Measurements from ENCODE around the gene ERBB4. TPM values are rescaled to one million over a fixed set of nuclear protein-coding genes. Genes with fewer than 3 reads are reported as not detected.

ERBB4 gene
- polyA plus RNA-seq, 1 of the 3 experiments (the other 2 are of a cell fraction), result 0.05 TPM

DNA sequence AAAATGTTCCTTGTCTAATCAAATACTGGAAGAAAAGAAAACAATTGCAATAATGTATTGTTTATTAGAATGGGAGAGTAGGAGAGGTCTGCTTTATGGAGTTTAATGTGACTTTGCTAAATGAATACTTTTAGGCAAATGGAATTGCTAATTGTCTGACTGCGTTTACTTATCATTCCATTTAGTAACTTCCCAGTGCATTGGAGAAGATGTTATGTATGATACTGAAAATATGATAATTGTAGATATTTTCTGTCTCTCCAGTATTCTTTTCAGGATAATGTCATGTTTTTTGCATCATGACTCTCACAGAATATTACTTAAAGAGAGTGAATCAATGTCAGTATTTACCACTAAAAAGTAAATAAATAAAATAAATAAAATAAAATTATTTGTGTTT is 8.1 kb upstream of the ERBB4 start:
- Histone ChIP-seq H3K4me3 (ENCODE audit: low read depth in 2 of 2, low read length in 1 of 2) (no peak overlapping the region), H3F3A (replicated peaks; ENCODE audit: insufficient read depth) (no peaks in the 10 kb centered on the region), H4K20me1 (ENCODE audit: insufficient read depth) (no peaks in the 10 kb centered on the region), H3K4me1 (ENCODE audit: control insufficient read depth in 1 of 2, insufficient read depth in 2 of 2, low read depth in 1 of 2, low read length in 1 of 2) (peaks cover 0 to 8% of the 10 kb centered on the region in 2 experiments; a peak in 2 of 4 replicates), H3K4me2 (no peak overlapping the region), H3K27me3 (ENCODE audit: insufficient read depth) (no peaks in the 10 kb centered on the region), H3K79me2 (ENCODE audit: insufficient read depth) (no peaks in the 10 kb centered on the region), H3K9ac (no peak overlapping the region), H3K27ac (ENCODE audit: low read depth in 2 of 2, low read length in 1 of 2) (no peak overlapping the region), H3K9me2 (no peaks in the 10 kb centered on the region), H2AFZ (ENCODE audit: low read depth) (no peak overlapping the region), H3K9me3 (no peaks in the 10 kb centered on the region), H3K36me3 (replicated peaks in 1 of 2; ENCODE audit: control insufficient read depth in 1 of 2, insufficient read depth in 2 of 2, low read length in 1 of 2) (no peaks in the 10 kb centered on the region)
- ChIA-PET POLR2A (no interaction called here), CTCF (no interaction called here)
- TF ChIP-seq RAD21 (IDR thresholded peaks at IDR 0.05; ENCODE audit: low read length) (no peak), YY1 (IDR thresholded peaks at IDR 0.05; ENCODE audit: low read depth) (no peak), RFX5 (IDR thresholded peaks at IDR 0.05; ENCODE audit: low read length) (no peak), GATA2 (CRISPR knock-in tag; IDR thresholded peaks at IDR 0.05) (no peak), FOXJ3 (CRISPR knock-in tag; IDR thresholded peaks at IDR 0.05) (no peak), TCF12 (IDR thresholded peaks at IDR 0.05) (no peak), SIN3A (IDR thresholded peaks at IDR 0.05; ENCODE audit: borderline replicate concordance, low read depth, low read length) (no peak), TEAD4 (IDR thresholded peaks at IDR 0.05; ENCODE audit: borderline replicate concordance, insufficient read depth) (no peak), POLR2AphosphoS5 (IDR thresholded peaks at IDR 0.05; ENCODE audit: low read depth, low read length) (no peak)
- TF ChIP-seq, protein P1, sequence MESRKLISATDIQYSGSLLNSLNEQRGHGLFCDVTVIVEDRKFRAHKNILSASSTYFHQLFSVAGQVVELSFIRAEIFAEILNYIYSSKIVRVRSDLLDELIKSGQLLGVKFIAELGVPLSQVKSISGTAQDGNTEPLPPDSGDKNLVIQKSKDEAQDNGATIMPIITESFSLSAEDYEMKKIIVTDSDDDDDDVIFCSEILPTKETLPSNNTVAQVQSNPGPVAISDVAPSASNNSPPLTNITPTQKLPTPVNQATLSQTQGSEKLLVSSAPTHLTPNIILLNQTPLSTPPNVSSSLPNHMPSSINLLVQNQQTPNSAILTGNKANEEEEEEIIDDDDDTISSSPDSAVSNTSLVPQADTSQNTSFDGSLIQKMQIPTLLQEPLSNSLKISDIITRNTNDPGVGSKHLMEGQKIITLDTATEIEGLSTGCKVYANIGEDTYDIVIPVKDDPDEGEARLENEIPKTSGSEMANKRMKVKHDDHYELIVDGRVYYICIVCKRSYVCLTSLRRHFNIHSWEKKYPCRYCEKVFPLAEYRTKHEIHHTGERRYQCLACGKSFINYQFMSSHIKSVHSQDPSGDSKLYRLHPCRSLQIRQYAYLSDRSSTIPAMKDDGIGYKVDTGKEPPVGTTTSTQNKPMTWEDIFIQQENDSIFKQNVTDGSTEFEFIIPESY (IDR thresholded peaks at IDR 0.05; ENCODE audit: borderline replicate concordance, low read depth), result no peak
- TF ChIP-seq, protein P2, sequence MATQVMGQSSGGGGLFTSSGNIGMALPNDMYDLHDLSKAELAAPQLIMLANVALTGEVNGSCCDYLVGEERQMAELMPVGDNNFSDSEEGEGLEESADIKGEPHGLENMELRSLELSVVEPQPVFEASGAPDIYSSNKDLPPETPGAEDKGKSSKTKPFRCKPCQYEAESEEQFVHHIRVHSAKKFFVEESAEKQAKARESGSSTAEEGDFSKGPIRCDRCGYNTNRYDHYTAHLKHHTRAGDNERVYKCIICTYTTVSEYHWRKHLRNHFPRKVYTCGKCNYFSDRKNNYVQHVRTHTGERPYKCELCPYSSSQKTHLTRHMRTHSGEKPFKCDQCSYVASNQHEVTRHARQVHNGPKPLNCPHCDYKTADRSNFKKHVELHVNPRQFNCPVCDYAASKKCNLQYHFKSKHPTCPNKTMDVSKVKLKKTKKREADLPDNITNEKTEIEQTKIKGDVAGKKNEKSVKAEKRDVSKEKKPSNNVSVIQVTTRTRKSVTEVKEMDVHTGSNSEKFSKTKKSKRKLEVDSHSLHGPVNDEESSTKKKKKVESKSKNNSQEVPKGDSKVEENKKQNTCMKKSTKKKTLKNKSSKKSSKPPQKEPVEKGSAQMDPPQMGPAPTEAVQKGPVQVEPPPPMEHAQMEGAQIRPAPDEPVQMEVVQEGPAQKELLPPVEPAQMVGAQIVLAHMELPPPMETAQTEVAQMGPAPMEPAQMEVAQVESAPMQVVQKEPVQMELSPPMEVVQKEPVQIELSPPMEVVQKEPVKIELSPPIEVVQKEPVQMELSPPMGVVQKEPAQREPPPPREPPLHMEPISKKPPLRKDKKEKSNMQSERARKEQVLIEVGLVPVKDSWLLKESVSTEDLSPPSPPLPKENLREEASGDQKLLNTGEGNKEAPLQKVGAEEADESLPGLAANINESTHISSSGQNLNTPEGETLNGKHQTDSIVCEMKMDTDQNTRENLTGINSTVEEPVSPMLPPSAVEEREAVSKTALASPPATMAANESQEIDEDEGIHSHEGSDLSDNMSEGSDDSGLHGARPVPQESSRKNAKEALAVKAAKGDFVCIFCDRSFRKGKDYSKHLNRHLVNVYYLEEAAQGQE (IDR thresholded peaks at IDR 0.05; ENCODE audit: low read depth, low read length), result no peak
- DNase-seq, result no peak
- 68% methylated on average over 1 of the region's 1 CpG for WGBS (ENCODE audit: low lambda C conversion rate)

DNA sequence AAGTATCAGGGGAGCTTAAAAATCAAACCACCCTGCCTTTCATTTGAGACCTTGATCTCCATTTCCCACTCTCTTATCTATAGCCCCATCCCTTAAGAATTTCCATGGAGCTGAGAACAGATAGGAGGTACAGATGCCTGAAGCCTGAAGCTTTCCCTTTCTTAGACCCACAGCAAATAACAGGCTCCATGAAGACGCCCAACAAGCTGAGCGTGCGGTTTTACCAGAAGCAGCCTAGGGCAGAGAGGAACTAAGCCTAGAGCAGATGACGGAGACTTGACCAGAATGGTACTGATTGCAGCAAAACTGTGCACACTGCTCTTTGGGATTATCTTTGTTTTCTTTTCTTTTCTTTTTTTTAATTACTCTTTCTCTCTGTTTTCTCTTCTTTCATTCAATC is 1.7 kb upstream of the ERBB4 start:
- H3K4me1 ChIP-seq (ENCODE audit: control insufficient read depth in 1 of 2, insufficient read depth in 2 of 2, low read depth in 1 of 2, low read length in 1 of 2), result peaks cover 0 to 11% of the 10 kb centered on the region in 2 experiments; a peak in 1 of 4 replicates
- H3K9ac ChIP-seq, result no peak overlapping the region
- H3K4me2 ChIP-seq, result no peak overlapping the region
- H3K9me3 ChIP-seq, result no peaks in the 10 kb centered on the region
- H2AFZ ChIP-seq (ENCODE audit: low read depth), result no peak overlapping the region
- no peaks in the 10 kb centered on the region for H3K9me2 ChIP-seq
- peaks cover 33% of the 10 kb centered on the region for H3K27me3 ChIP-seq (ENCODE audit: insufficient read depth)
- H4K20me1 ChIP-seq (ENCODE audit: insufficient read depth), result no peaks in the 10 kb centered on the region
- POLR2A ChIA-PET, result no interaction called here
- H3K4me3 ChIP-seq (ENCODE audit: low read depth in 2 of 2, low read length in 1 of 2), result no peak overlapping the region
- no peaks in the 10 kb centered on the region for H3K79me2 ChIP-seq (ENCODE audit: insufficient read depth)
- DNase-seq, result no peak
- WGBS (ENCODE audit: low lambda C conversion rate), result 87% methylated on average over 4 of the region's 4 CpGs
- no peaks in the 10 kb centered on the region for H3K36me3 ChIP-seq (replicated peaks in 1 of 2; ENCODE audit: control insufficient read depth in 1 of 2, insufficient read depth in 2 of 2, low read length in 1 of 2)
- CTCF ChIA-PET, result interaction anchor here (0.6 to 1.7 kb wide), 4 partner anchors 10 to 795 kb away, joined by 3 to 8 read pairs (median 3); no protein-coding TSS in a partner anchor
- peaks cover 9% of the 10 kb centered on the region for H3F3A ChIP-seq (replicated peaks; ENCODE audit: insufficient read depth)
- no peak overlapping the region for H3K27ac ChIP-seq (ENCODE audit: low read depth in 2 of 2, low read length in 1 of 2)
- TF ChIP-seq, protein P3, sequence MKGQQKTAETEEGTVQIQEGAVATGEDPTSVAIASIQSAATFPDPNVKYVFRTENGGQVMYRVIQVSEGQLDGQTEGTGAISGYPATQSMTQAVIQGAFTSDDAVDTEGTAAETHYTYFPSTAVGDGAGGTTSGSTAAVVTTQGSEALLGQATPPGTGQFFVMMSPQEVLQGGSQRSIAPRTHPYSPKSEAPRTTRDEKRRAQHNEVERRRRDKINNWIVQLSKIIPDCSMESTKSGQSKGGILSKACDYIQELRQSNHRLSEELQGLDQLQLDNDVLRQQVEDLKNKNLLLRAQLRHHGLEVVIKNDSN (IDR thresholded peaks at IDR 0.05; ENCODE audit: borderline replicate concordance, low read depth), result no peak
- TF ChIP-seq NFIC (IDR thresholded peaks at IDR 0.05; ENCODE audit: borderline replicate concordance), result no peak
- TF ChIP-seq SMC3 (IDR thresholded peaks at IDR 0.05; ENCODE audit: low read depth, low read length), result no peak
- TF ChIP-seq GATA2 (CRISPR knock-in tag; IDR thresholded peaks at IDR 0.05), result no peak
- TF ChIP-seq, protein P4, sequence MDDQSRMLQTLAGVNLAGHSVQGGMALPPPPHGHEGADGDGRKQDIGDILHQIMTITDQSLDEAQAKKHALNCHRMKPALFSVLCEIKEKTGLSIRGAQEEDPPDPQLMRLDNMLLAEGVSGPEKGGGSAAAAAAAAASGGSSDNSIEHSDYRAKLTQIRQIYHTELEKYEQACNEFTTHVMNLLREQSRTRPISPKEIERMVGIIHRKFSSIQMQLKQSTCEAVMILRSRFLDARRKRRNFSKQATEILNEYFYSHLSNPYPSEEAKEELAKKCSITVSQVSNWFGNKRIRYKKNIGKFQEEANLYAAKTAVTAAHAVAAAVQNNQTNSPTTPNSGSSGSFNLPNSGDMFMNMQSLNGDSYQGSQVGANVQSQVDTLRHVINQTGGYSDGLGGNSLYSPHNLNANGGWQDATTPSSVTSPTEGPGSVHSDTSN (IDR thresholded peaks at IDR 0.05), result no peak
- TF ChIP-seq SIN3A (IDR thresholded peaks at IDR 0.05; ENCODE audit: borderline replicate concordance, low read depth, low read length), result no peak
- TF ChIP-seq EZH2phosphoT487 (IDR thresholded peaks at IDR 0.05; ENCODE audit: borderline replicate concordance, low read depth), result no peak
- TF ChIP-seq CHD2 (IDR thresholded peaks at IDR 0.05; ENCODE audit: low read length, partially characterized antibody), result no peak
- no peak for TF ChIP-seq RFX5 (IDR thresholded peaks at IDR 0.05; ENCODE audit: low read length)
- TF ChIP-seq, protein P5, sequence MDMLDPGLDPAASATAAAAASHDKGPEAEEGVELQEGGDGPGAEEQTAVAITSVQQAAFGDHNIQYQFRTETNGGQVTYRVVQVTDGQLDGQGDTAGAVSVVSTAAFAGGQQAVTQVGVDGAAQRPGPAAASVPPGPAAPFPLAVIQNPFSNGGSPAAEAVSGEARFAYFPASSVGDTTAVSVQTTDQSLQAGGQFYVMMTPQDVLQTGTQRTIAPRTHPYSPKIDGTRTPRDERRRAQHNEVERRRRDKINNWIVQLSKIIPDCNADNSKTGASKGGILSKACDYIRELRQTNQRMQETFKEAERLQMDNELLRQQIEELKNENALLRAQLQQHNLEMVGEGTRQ (IDR thresholded peaks at IDR 0.05; ENCODE audit: borderline replicate concordance, low read depth, low read length), result no peak
- no peak for TF ChIP-seq TEAD4 (IDR thresholded peaks at IDR 0.05; ENCODE audit: borderline replicate concordance, insufficient read depth)
- TF ChIP-seq NRF1 (IDR thresholded peaks at IDR 0.05; ENCODE audit: low read depth, low read length), result no peak
- no peak for TF ChIP-seq RAD21 (IDR thresholded peaks at IDR 0.05; ENCODE audit: low read length)
- TF ChIP-seq MXI1 (IDR thresholded peaks at IDR 0.05; ENCODE audit: low read depth, low read length), result no peak

Data from SK-N-SH (cell line).